Left hindlimb (tissue), 1 donor: Measurements from ENCODE around the gene ST8SIA2.

Source experiments
- DNase-seq: peaks from one replicate; pipeline ENCODE4 v3.0.0-alpha.2; 2018

ST8SIA2 gene

GRCh38 chr15:92393071-92393979 is at the start of gene ST8SIA2:
Gene ST8SIA2 (plus strand): TSS chr15:92393881. CDS start chr15:92394065, 184 bp downstream.
- DNase-seq, result peak; percentile 82

GRCh38 chr15:92343924-92344643 is 49.6 kb upstream of the ST8SIA2 start:
- DNase-seq, result no peak

- DNase-seq, result no peak
These were observed 47.6 kb upstream of the ST8SIA2 start for GRCh38 chr15:92346063-92346462.

- no peak for DNase-seq
These were observed 38.4 kb upstream of the ST8SIA2 start for GRCh38 chr15:92355307-92355706.

GRCh38 chr15:92361321-92362000 is 32.2 kb upstream of the ST8SIA2 start:
- DNase-seq, result no peak

GRCh38 chr15:92362001-92362350 is 31.7 kb upstream of the ST8SIA2 start:
- no peak for DNase-seq

- DNase-seq, result no peak
These were observed 28.6 kb upstream of the ST8SIA2 start for GRCh38 chr15:92365084-92365483.

GRCh38 chr15:92365906-92366305 is 27.8 kb upstream of the ST8SIA2 start:
- DNase-seq, result no peak

GRCh38 chr15:92366381-92366780 is 27.3 kb upstream of the ST8SIA2 start:
- DNase-seq, result no peak

- no peak for DNase-seq
These were observed 18.6 kb upstream of the ST8SIA2 start for GRCh38 chr15:92375057-92375456.

GRCh38 chr15:92376109-92376508 is 17.6 kb upstream of the ST8SIA2 start:
- no peak for DNase-seq

GRCh38 chr15:92377083-92377789 is 16.4 kb upstream of the ST8SIA2 start:
- DNase-seq, result no peak

GRCh38 chr15:92383519-92384324 is 10.0 kb upstream of the ST8SIA2 start:
- DNase-seq, result no peak

GRCh38 chr15:92384381-92384780 is 9.3 kb upstream of the ST8SIA2 start:
- no peak for DNase-seq

- no peak for DNase-seq
These were observed 8.6 kb upstream of the ST8SIA2 start for GRCh38 chr15:92385096-92385495.

GRCh38 chr15:92391640-92392039 is 2.0 kb upstream of the ST8SIA2 start:
- DNase-seq, result no peak

GRCh38 chr15:92392462-92392861 is 1.2 kb upstream of the ST8SIA2 start:
- no peak for DNase-seq

- no peak for DNase-seq
These were observed 263 bp downstream of the ST8SIA2 start for GRCh38 chr15:92393980-92394308.

- peak; percentile 55 for DNase-seq
These were observed 822 bp downstream of the ST8SIA2 start for GRCh38 chr15:92394309-92395097.

GRCh38 chr15:92395098-92395635 is 1.5 kb downstream of the ST8SIA2 start:
- no peak for DNase-seq
